IMR-90 (cell line): ENCODE measurements around the gene GSG1L. TPM values are rescaled to one million over a fixed set of nuclear protein-coding genes. Genes with fewer than 3 reads are reported as not detected.

Source experiments
- ATAC-seq: fragments of 200-7000 bp; cut with Tn5 transposase; 2 replicates; pipeline ENCODE4 v1.9.1; 2020; ENCODE audit warnings: low read depth, mild to moderate bottlenecking, moderate library complexity
- BruUV-seq: library from RNA; stranded (reverse); fragments of 400-500 nt; replicated peaks from 2 replicates; lab custom pipeline; 2021; lab: Mats Ljungman, UMichigan
- CTCF ChIA-PET: fragments of 300-600 bp; formaldehyde crosslinking; extraction: SDS; loops from one replicate; lab custom pipeline; 2021; ENCODE audit warnings: antibody characterized with exemption; lab: Yijun Ruan, JAX
- POLR2A ChIA-PET: fragments of 300-600 bp; sonication (Branson Sonifier 250); formaldehyde crosslinking; loops from one replicate; lab custom pipeline; 2022; ENCODE audit warnings: antibody characterized with exemption; ENCODE audit not compliant: unreplicated experiment; lab: Charles Lee
- DNase-seq: peaks from one replicate; pipeline ENCODE4 v3.0.0; 2013
- H2AFZ ChIP-seq: replicated peaks from 2 replicates; pipeline ENCODE3; 2013; ENCODE audit warnings: low read length, mild to moderate bottlenecking; ENCODE audit not compliant: poor library complexity
- H2AK5ac ChIP-seq: 2 replicates; pipeline ENCODE4 v1.6.1; 2013; ENCODE audit warnings: low read depth, low read length, inconsistent platforms
- H2AK9ac ChIP-seq: replicated peaks from 2 replicates; pipeline ENCODE3; 2013; ENCODE audit warnings: mild to moderate bottlenecking, low read depth, low read length, moderate library complexity; ENCODE audit not compliant: poor library complexity
- H2BK120ac ChIP-seq: 2 replicates; pipeline ENCODE4 v1.6.1; 2013; ENCODE audit warnings: low read depth, low read length, inconsistent platforms
- H2BK15ac ChIP-seq: 3 replicates; pipeline ENCODE4 v1.6.1; 2013; ENCODE audit warnings: low read depth, low read length, inconsistent platforms
- H2BK20ac ChIP-seq: 2 replicates; pipeline ENCODE4 v1.6.1; 2013; ENCODE audit warnings: low read depth, mild to moderate bottlenecking, inconsistent platforms, low read length, moderate library complexity
- H2BK5ac ChIP-seq: 2 replicates; pipeline ENCODE4 v1.6.1; 2013; ENCODE audit warnings: mild to moderate bottlenecking, low read depth, low read length, inconsistent platforms; ENCODE audit not compliant: poor library complexity, severe bottlenecking
- H3K14ac ChIP-seq: replicated peaks from 2 replicates; pipeline ENCODE4 v1.6.1; 2013; ENCODE audit warnings: low read depth, low read length, inconsistent platforms
- H3K18ac ChIP-seq: 2 replicates; pipeline ENCODE4 v1.6.1; 2013; ENCODE audit warnings: low read depth, low read length, control low read depth
- H3K23ac ChIP-seq: 2 replicates; pipeline ENCODE4 v1.6.1; 2013; ENCODE audit warnings: low read depth, low read length, inconsistent platforms
- H3K27ac ChIP-seq: 2 replicates; pipeline ENCODE4 v1.5.1; 2013; ENCODE audit warnings: mild to moderate bottlenecking, control low read depth, low read length; ENCODE audit not compliant: insufficient read depth
- H3K27me3 ChIP-seq: 2 replicates; pipeline ENCODE4 v1.6.1; 2013; ENCODE audit warnings: low read length; ENCODE audit not compliant: control insufficient read depth, insufficient read depth
- H3K36me3 ChIP-seq: 2 replicates; pipeline ENCODE4 v1.6.1; 2013; ENCODE audit warnings: low read length, mixed read lengths; ENCODE audit not compliant: control insufficient read depth, insufficient read depth
- H3K4ac ChIP-seq: 2 replicates; pipeline ENCODE4 v1.6.1; 2013; ENCODE audit warnings: low read depth, low read length, inconsistent platforms
- H3K4me1 ChIP-seq: 2 replicates; pipeline ENCODE4 v1.6.1; 2013; ENCODE audit warnings: low read length, mixed read lengths; ENCODE audit not compliant: control insufficient read depth, insufficient read depth
- H3K4me2 ChIP-seq: 2 replicates; pipeline ENCODE4 v1.6.1; 2013; ENCODE audit warnings: low read depth, mild to moderate bottlenecking, control low read depth, low read length, moderate library complexity
- H3K4me3 ChIP-seq: 2 replicates; pipeline ENCODE4 v1.5.1; 2013; ENCODE audit warnings: low read depth, mild to moderate bottlenecking, control low read depth, low read length, moderate library complexity; ENCODE audit not compliant: insufficient read depth
- H3K56ac ChIP-seq: 2 replicates; pipeline ENCODE4 v1.6.1; 2013; ENCODE audit warnings: low read length, inconsistent platforms; ENCODE audit not compliant: insufficient read depth; ENCODE audit errors: extremely low read depth
- H3K79me1 ChIP-seq, 2 experiments: 2 replicates each; pipeline ENCODE4 v1.6.1; 2013; ENCODE audit warnings: low read length in 2 of 2, inconsistent platforms in 1 of 2, low read depth in 1 of 2
- H3K9ac ChIP-seq: 2 replicates; pipeline ENCODE4 v1.6.1; 2013; ENCODE audit warnings: low read depth, low read length, control low read depth
- H3K9me1 ChIP-seq: 2 replicates; pipeline ENCODE4 v1.6.1; 2013; ENCODE audit warnings: low read length, inconsistent platforms; ENCODE audit not compliant: insufficient read depth
- H3K9me3 ChIP-seq: 2 replicates; pipeline ENCODE4 v1.6.1; 2013; ENCODE audit warnings: low read length; ENCODE audit not compliant: control insufficient read depth, insufficient read depth
- H4K20me1 ChIP-seq: 2 replicates; pipeline ENCODE4 v1.6.1; 2013; ENCODE audit warnings: low read length, inconsistent platforms; ENCODE audit not compliant: insufficient read depth
- H4K5ac ChIP-seq: 2 replicates; pipeline ENCODE4 v1.6.1; 2013; ENCODE audit warnings: mild to moderate bottlenecking, low read depth, low read length, control low read depth
- H4K8ac ChIP-seq, 2 experiments: 2 replicates each; pipeline ENCODE4 v1.6.1; 2013; ENCODE audit warnings: low read depth in 2 of 2, low read length in 2 of 2, control low read depth in 1 of 2, inconsistent platforms in 1 of 2
- H4K91ac ChIP-seq: 2 replicates; pipeline ENCODE4 v1.6.1; 2013; ENCODE audit warnings: low read depth, low read length, inconsistent platforms; ENCODE audit not compliant: insufficient read depth
- MAFK ChIP-seq: IDR thresholded peaks from 2 replicates; pipeline ENCODE4 v1.6.1; 2012; ENCODE audit warnings: low read depth, low read length, improper control_type of control experiment
- RCOR1 ChIP-seq: IDR thresholded peaks from 2 replicates; pipeline ENCODE4 v1.6.1; 2012; ENCODE audit warnings: mild to moderate bottlenecking, low read length, improper control_type of control experiment; ENCODE audit not compliant: insufficient replicate concordance
- SMC3 ChIP-seq: fragments of 150-350 bp; IDR thresholded peaks from 2 replicates; pipeline ENCODE4 v1.6.1; 2016; ENCODE audit warnings: low read depth, mild to moderate bottlenecking, antibody characterized with exemption, low read length, moderate library complexity
- WGBS, 2 experiments: methylation state at CpG; one replicate each; pipeline versions ENCODE4 v1.1.5 to v1.1.7; 2013; ENCODE audit warnings: missing lambda C conversion rate in 2 of 2; ENCODE audit not compliant: insufficient read length in 1 of 2; ENCODE audit errors: extremely low coverage in 2 of 2; 5-methylcytosine and 5-hydroxymethylcytosine counted together
- dilution Hi-C: fragments of 300-500 bp; cut with HindIII; formaldehyde crosslinking; loops from one replicate; pipeline ENCODE4 v1.14.3; 2018; ENCODE audit warnings: low sequenced_read_pairs; ENCODE audit not compliant: unreplicated experiment
- in situ Hi-C: fragments of 300-500 bp; cut with MboI; formaldehyde crosslinking; loops from 3 replicates; pipeline ENCODE4 v1.14.3; 2019; ENCODE audit warnings: low sequenced_read_pairs, inconsistent platforms, mixed read lengths
- intact Hi-C: fragments of 100-400 bp; cut with micrococcal nuclease; formaldehyde crosslinking; loops from 2 replicates; pipeline ENCODE4 v1.10.0; 2022
- polyA plus RNA-seq, 3 experiments: library from polyadenylated mRNA; depleted of rRNA; stranded (reverse); fragments of >200 nt; gene quantifications; 2 replicates each; pipeline ENCODE4 v1.2.3, GENCODE V29; 2012; ENCODE audit warnings: low replicate concordance in 1 of 3
- total RNA-seq: library from RNA; depleted of rRNA; stranded (reverse); fragments of >200 nt; gene quantifications from 2 replicates; pipeline ENCODE4 v1.2.3, GENCODE V29; 2012
- TF ChIP-seq, protein P1 (sequence below): fragments of 150-350 bp; IDR thresholded peaks from 2 replicates; pipeline ENCODE4 v1.6.1; 2017; ENCODE audit warnings: mild to moderate bottlenecking, antibody characterized with exemption, low read length, low read depth

The GSG1L gene
- total and polyA plus RNA-seq, 2 of the 4 experiments (the other 2 are of a cell fraction): not detected

DNA sequence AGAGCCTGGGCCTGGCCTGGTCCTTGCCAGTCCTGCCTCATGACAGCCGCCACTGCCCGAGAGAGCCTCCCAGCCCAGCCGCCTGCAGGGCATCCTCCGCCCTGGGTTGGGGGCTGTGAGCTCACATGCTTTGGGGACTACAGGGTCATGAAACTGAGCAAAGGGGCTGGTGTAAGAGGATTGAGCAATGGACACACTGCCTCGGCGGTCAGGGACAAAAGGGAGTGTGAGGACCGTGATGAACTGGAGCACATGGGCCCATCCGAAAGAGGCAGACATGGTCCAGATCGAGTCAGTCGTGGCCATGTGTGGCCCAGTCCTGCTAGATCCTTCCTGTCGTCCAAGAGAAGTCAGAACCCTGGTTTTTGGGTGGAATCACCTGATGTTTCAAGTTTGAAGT is 52.3 kb downstream of the GSG1L start:
- H4K20me1 ChIP-seq: no peaks in the 10 kb centered on the region
- no peaks in the 10 kb centered on the region for H3K9me1 ChIP-seq
- no peak overlapping the region for H4K5ac ChIP-seq
- H4K91ac ChIP-seq: no peak overlapping the region
- H3K23ac ChIP-seq: no peak overlapping the region
- TF ChIP-seq MAFK (no peak), SMC3 (no peak), RCOR1 (no peak)
- TF ChIP-seq, protein P1, sequence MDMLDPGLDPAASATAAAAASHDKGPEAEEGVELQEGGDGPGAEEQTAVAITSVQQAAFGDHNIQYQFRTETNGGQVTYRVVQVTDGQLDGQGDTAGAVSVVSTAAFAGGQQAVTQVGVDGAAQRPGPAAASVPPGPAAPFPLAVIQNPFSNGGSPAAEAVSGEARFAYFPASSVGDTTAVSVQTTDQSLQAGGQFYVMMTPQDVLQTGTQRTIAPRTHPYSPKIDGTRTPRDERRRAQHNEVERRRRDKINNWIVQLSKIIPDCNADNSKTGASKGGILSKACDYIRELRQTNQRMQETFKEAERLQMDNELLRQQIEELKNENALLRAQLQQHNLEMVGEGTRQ: no peak
- no peak overlapping the region for H2BK120ac ChIP-seq
- no peak overlapping the region for H3K18ac ChIP-seq
- H3K4me3 ChIP-seq: no peak overlapping the region
- no peak overlapping the region for H3K4ac ChIP-seq
- no peak overlapping the region for H4K8ac ChIP-seq
- ChIA-PET CTCF (no interaction called here), POLR2A (no interaction called here)
- H2BK15ac ChIP-seq: no peak overlapping the region
- no peaks in the 10 kb centered on the region for H3K9me3 ChIP-seq
- ATAC-seq (no peak), DNase-seq (no peak)
- in situ Hi-C loops (no loop called here), intact Hi-C loops (no loop called here), dilution Hi-C loops (no loop called here)
- no peak overlapping the region for H3K27ac ChIP-seq
- H2AK5ac ChIP-seq: no peak overlapping the region
- H2AK9ac ChIP-seq: peak overlapping the region; percentile 42
- no TSS peak for BruUV-seq
- peak overlapping the region; percentile 14 for H2AFZ ChIP-seq
- 82% methylated on average over 6 of the region's 11 CpGs; no CpG with 5 or more reads in 1 of the 2 experiments for WGBS, 2 experiments
- no peak overlapping the region for H3K9ac ChIP-seq
- no peak overlapping the region for H3K4me2 ChIP-seq
- H3K27me3 ChIP-seq: peaks cover 7% of the 10 kb centered on the region
- H2BK20ac ChIP-seq: no peak overlapping the region
- H2BK5ac ChIP-seq: no peak overlapping the region
- H3K36me3 ChIP-seq: no peaks in the 10 kb centered on the region
- H3K79me1 ChIP-seq: no peaks in the 10 kb centered on the region
- H3K14ac ChIP-seq: no peak overlapping the region
- H3K4me1 ChIP-seq: 0 out of 2 replicates have a peak, but pooled peaks cover 2% of the 10 kb centered on the region
- no peak overlapping the region for H3K56ac ChIP-seq
